Measurements from ENCODE around the gene TMEM184B. TPM values are rescaled to one million over a fixed set of nuclear protein-coding genes. Genes with fewer than 3 reads are reported as not detected.

Gene TMEM184B
- total RNA-seq, 1 experiment from 2014 or later = 89.7 TPM

GRCh38 chr22:38285018-38285417, 12.2 kb upstream of the TMEM184B start:
- Mint-ChIP-seq H3K4me1 (peaks cover 29% of the 10 kb centered on the region), H3K36me3 (peaks cover 3% of the 10 kb centered on the region; the same call in 1 of the 2 replicates), H3K9me3 (no peaks in the 10 kb centered on the region), H3K27ac (peak overlapping the region; percentile 2; the same call in 1 of the 2 replicates), H3K27me3 (ENCODE audit: low read depth) (no peaks in the 10 kb centered on the region; the same call in 1 of the 2 replicates), H3K4me3 (no peak overlapping the region)
- ATAC-seq (no peak), DNase-seq (ENCODE audit: low spot score) (no peak)
- CTCF ChIA-PET = interaction anchor here (0.6 to 1.3 kb wide), 4 partner anchors 14 to 141 kb away, joined by 3 to 6 read pairs (median 4); no protein-coding TSS in a partner anchor
- no peak for TF ChIP-seq ZNF423 (CRISPR knock-in tag; IDR thresholded peaks at IDR 0.05)
- TF ChIP-seq ZNF317 (CRISPR knock-in tag; IDR thresholded peaks at IDR 0.05; ENCODE audit: borderline replicate concordance, low read depth) = no peak
- TF ChIP-seq ZNF396 (CRISPR knock-in tag; IDR thresholded peaks at IDR 0.05; ENCODE audit: borderline replicate concordance) = no peak
- TF ChIP-seq IRF1 (CRISPR knock-in tag; IDR thresholded peaks at IDR 0.05) = no peak
- TF ChIP-seq SMAD3 (CRISPR knock-in tag; IDR thresholded peaks at IDR 0.05; ENCODE audit: borderline replicate concordance) = no peak
- TF ChIP-seq ZNF263 (CRISPR knock-in tag; IDR thresholded peaks at IDR 0.05; ENCODE audit: low read depth) = no peak
- no peak for TF ChIP-seq KAT7 (CRISPR knock-in tag; IDR thresholded peaks at IDR 0.05; ENCODE audit: borderline replicate concordance)
- TF ChIP-seq ZNF121 (CRISPR knock-in tag; IDR thresholded peaks at IDR 0.05) = no peak
- POLR2A ChIA-PET = interaction anchor here (0.8 to 0.9 kb wide), 2 partner anchors 14 to 67 kb away, joined by 3 to 4 read pairs; no protein-coding TSS in a partner anchor

DNA sequence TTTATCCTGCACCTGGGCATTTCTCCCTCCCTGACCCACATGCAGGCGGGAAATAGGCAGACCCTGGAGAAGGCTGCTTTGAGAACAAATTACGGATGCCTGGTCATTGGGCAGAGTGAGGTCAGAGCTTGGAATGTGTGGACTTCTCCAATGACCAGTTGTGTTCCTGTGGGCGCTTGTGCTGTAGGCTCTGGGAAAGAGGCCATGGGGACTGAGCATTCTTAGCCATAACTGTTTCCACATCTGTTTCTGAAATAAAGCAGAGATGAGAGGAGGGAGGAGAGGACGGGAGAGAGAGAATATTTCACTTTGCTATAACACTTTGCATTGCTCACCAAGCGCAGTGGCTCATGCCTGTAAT, 11.2 kb upstream of the TMEM184B start:
- TF ChIP-seq ERG (CRISPR knock-in tag; IDR thresholded peaks at IDR 0.05) (no peak), ZNF121 (CRISPR knock-in tag; IDR thresholded peaks at IDR 0.05) (no peak), ZNF416 (CRISPR knock-in tag; IDR thresholded peaks at IDR 0.05) (no peak), AFF4 (CRISPR knock-in tag; IDR thresholded peaks at IDR 0.05; ENCODE audit: borderline replicate concordance) (no peak), ZNF671 (CRISPR knock-in tag; IDR thresholded peaks at IDR 0.05) (no peak), RELA (CRISPR knock-in tag; IDR thresholded peaks at IDR 0.05; ENCODE audit: borderline replicate concordance) (no peak), SMAD3 (CRISPR knock-in tag; IDR thresholded peaks at IDR 0.05; ENCODE audit: borderline replicate concordance) (no peak), OVOL2 (CRISPR knock-in tag; IDR thresholded peaks at IDR 0.05; ENCODE audit: borderline replicate concordance) (no peak), ESRRA (CRISPR knock-in tag; IDR thresholded peaks at IDR 0.05; ENCODE audit: borderline replicate concordance) (no peak)
- TF ChIP-seq, protein P1, sequence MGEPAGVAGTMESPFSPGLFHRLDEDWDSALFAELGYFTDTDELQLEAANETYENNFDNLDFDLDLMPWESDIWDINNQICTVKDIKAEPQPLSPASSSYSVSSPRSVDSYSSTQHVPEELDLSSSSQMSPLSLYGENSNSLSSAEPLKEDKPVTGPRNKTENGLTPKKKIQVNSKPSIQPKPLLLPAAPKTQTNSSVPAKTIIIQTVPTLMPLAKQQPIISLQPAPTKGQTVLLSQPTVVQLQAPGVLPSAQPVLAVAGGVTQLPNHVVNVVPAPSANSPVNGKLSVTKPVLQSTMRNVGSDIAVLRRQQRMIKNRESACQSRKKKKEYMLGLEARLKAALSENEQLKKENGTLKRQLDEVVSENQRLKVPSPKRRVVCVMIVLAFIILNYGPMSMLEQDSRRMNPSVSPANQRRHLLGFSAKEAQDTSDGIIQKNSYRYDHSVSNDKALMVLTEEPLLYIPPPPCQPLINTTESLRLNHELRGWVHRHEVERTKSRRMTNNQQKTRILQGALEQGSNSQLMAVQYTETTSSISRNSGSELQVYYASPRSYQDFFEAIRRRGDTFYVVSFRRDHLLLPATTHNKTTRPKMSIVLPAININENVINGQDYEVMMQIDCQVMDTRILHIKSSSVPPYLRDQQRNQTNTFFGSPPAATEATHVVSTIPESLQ (CRISPR knock-in tag; IDR thresholded peaks at IDR 0.05) = no peak
- TF ChIP-seq, protein P2, sequence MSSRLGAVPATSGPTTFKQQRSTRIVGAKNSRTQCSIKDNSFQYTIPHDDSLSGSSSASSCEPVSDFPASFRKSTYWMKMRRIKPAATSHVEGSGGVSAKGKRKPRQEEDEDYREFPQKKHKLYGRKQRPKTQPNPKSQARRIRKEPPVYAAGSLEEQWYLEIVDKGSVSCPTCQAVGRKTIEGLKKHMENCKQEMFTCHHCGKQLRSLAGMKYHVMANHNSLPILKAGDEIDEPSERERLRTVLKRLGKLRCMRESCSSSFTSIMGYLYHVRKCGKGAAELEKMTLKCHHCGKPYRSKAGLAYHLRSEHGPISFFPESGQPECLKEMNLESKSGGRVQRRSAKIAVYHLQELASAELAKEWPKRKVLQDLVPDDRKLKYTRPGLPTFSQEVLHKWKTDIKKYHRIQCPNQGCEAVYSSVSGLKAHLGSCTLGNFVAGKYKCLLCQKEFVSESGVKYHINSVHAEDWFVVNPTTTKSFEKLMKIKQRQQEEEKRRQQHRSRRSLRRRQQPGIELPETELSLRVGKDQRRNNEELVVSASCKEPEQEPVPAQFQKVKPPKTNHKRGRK (CRISPR knock-in tag; IDR thresholded peaks at IDR 0.05; ENCODE audit: borderline replicate concordance) = no peak
- peaks cover 3% of the 10 kb centered on the region; the same call in 1 of the 2 replicates for H3K36me3 Mint-ChIP-seq
- no peak for ATAC-seq
- H3K4me1 Mint-ChIP-seq = peaks cover 26% of the 10 kb centered on the region
- ChIA-PET CTCF (interaction anchor here (1.1 to 1.3 kb wide), 4 partner anchors 22 to 42 kb away, joined by 3 to 6 read pairs (median 4); no protein-coding TSS in a partner anchor), POLR2A (interaction anchor here (1.2 kb wide), 1 partner anchor 12 kb away, joined by 3 read pairs; no protein-coding TSS in a partner anchor)
- no peaks in the 10 kb centered on the region; the same call in 1 of the 2 replicates for H3K27me3 Mint-ChIP-seq (ENCODE audit: low read depth)
- H3K4me3 Mint-ChIP-seq = no peak overlapping the region
- H3K9me3 Mint-ChIP-seq = no peaks in the 10 kb centered on the region
- peak overlapping the region; percentile 41 for H3K27ac Mint-ChIP-seq
- DNase-seq (ENCODE audit: low spot score) = no peak

All from WTC11 (cell line).